Testis (tissue), 3 donors: ENCODE data around the gene ZACN. TPM values are rescaled to one million over a fixed set of nuclear protein-coding genes. Genes with fewer than 3 reads are reported as not detected.
A peak's percentile ranks its signal among the peaks of the same experiment; 100 is the strongest.

ENCODE experiments used
- DNase-seq: peaks from one replicate; pipeline ENCODE4 v3.0.0-alpha.2; 2019
- H3K27ac ChIP-seq, 2 donors: fragments of 200-600 bp; sonication (generic); one replicate each; pipeline ENCODE4 v1.5.1; 2019
- H3K27me3 ChIP-seq: fragments of 200-600 bp; sonication (generic); one replicate; pipeline ENCODE4 v1.5.1; 2019
- H3K36me3 ChIP-seq: fragments of 200-600 bp; sonication (generic); one replicate; pipeline ENCODE4 v1.5.1; 2017; ENCODE audit warnings: low read depth; ENCODE audit errors: missing control alignments
- H3K4me1 ChIP-seq: fragments of 200-600 bp; sonication (generic); one replicate; pipeline ENCODE4 v1.5.1; 2019
- H3K4me3 ChIP-seq, 2 donors: fragments of 200-600 bp; sonication (generic); one replicate each; pipeline ENCODE4 v1.5.1; 2017 to 2019
- H3K9me3 ChIP-seq: fragments of 200-600 bp; sonication (generic); one replicate; pipeline ENCODE4 v1.5.1; 2017
- CTCF ChIP-seq, 3 experiments: fragments of 450-650 bp in 2 of 3; fragments of 200-600 bp in 1 of 3; sonication (generic) in 1 of 3; IDR thresholded peaks; one replicate each; pipeline ENCODE4 v1.5.1; 2016 to 2019; ENCODE audit warnings: antibody characterized with exemption in 3 of 3, mild to moderate bottlenecking in 2 of 3, moderate library complexity in 1 of 3
- POLR2A ChIP-seq: fragments of 450-650 bp; IDR thresholded peaks from one replicate; pipeline ENCODE4 v1.6.1; 2017; ENCODE audit warnings: antibody characterized with exemption, mild to moderate bottlenecking, moderate library complexity
- WGBS, 2 donors: methylation state at CpG; one replicate each; pipeline ENCODE4 v1.1.5; 2018; 5-methylcytosine and 5-hydroxymethylcytosine counted together
- intact Hi-C: fragments of 100-400 bp; cut with DNase I; formaldehyde crosslinking; loops from one replicate; pipeline ENCODE4 v1.15.1; 2023; ENCODE audit warnings: low total_unique reads
- polyA plus RNA-seq: library from polyadenylated mRNA; stranded (reverse); fragments of 350-450 nt; fragmentation: Illumina TruSeq; extraction: RNeasy Lipid Tissue Mini Kit (QIAGEN cat#74804); gene quantifications from one replicate; pipeline ENCODE4 v1.2.3, GENCODE V29; 2014; ENCODE audit warnings: low read depth, low replicate concordance; ENCODE audit not compliant: insufficient read depth
- total RNA-seq, 2 donors: library from RNA; depleted of rRNA; stranded (reverse); fragments of >200 nt; gene quantifications; one replicate each; pipeline ENCODE4 v1.2.3, GENCODE V29; 2016

Gene ZACN
- total and polyA plus RNA-seq, 3 donors from 2014 or later = 0.13 to 0.31 TPM; not detected in 1

- intact Hi-C loops = loop anchor here (5.0 kb wide), 1 partner anchor 162 kb away; no protein-coding TSS in a partner anchor
- no peaks in the 10 kb centered on the region for H3K9me3 ChIP-seq
- H3K4me3 ChIP-seq = no peak overlapping the region
- no peaks in the 10 kb centered on the region for H3K36me3 ChIP-seq
- no peak for TF ChIP-seq POLR2A
- peaks cover 6% of the 10 kb centered on the region for H3K4me1 ChIP-seq
- 84 to 87% methylated on average over 5 of the region's 5 CpGs for WGBS, 2 donors
- no peak overlapping the region for H3K27ac ChIP-seq
- no peaks in the 10 kb centered on the region for H3K27me3 ChIP-seq
- DNase-seq = no peak
Measured at GRCh38 chr17:76120658-76121008, 41.7 kb downstream of the ZACN start.

- H3K9me3 ChIP-seq = no peaks in the 10 kb centered on the region
- H3K4me3 ChIP-seq = peak overlapping the region; percentile 45 to 49
- intact Hi-C loops = loop anchor here (5.0 kb wide), 1 partner anchor 160 kb away; no protein-coding TSS in a partner anchor
- WGBS, 2 donors = 38 to 43% methylated on average over 10 to 42 of the region's 42 CpGs
- H3K27ac ChIP-seq = no peak overlapping the region
- no peaks in the 10 kb centered on the region for H3K36me3 ChIP-seq
- H3K4me1 ChIP-seq = peaks cover 6% of the 10 kb centered on the region
- DNase-seq = peak; percentile 43
- no peak for TF ChIP-seq POLR2A
- TF ChIP-seq CTCF (IDR thresholded peaks at IDR 0.05) = no peak
- no peaks in the 10 kb centered on the region for H3K27me3 ChIP-seq
Measured at GRCh38 chr17:76121932-76122430, 43.0 kb downstream of the ZACN start.

GRCh38 chr17:76122431-76123190 lies 43.6 kb downstream of the ZACN start:
- Histone ChIP-seq H3K9me3 (no peaks in the 10 kb centered on the region), H3K27me3 (no peaks in the 10 kb centered on the region), H3K36me3 (no peaks in the 10 kb centered on the region), H3K27ac (no peak overlapping the region), H3K4me3 (peak overlapping the region; percentile 45 to 49), H3K4me1 (peaks cover 6% of the 10 kb centered on the region)
- intact Hi-C loops = loop anchor here (5.0 kb wide), 1 partner anchor 160 kb away; no protein-coding TSS in a partner anchor
- 60 to 77% methylated on average over 22 to 24 of the region's 24 CpGs for WGBS, 2 donors
- DNase-seq = no peak
- TF ChIP-seq CTCF (IDR thresholded peaks at IDR 0.05) (no peak), POLR2A (no peak)

- peaks cover 6% of the 10 kb centered on the region for H3K4me1 ChIP-seq
- no peak overlapping the region for H3K4me3 ChIP-seq
- H3K36me3 ChIP-seq = no peaks in the 10 kb centered on the region
- no peaks in the 10 kb centered on the region for H3K27me3 ChIP-seq
- no peaks in the 10 kb centered on the region for H3K9me3 ChIP-seq
- no peak overlapping the region for H3K27ac ChIP-seq
- TF ChIP-seq POLR2A = no peak
- no peak for TF ChIP-seq CTCF (IDR thresholded peaks at IDR 0.05)
- intact Hi-C loops = loop anchor here (5.0 kb wide), 1 partner anchor 159 kb away; no protein-coding TSS in a partner anchor
- 71 to 75% methylated on average over 5 of the region's 5 CpGs for WGBS, 2 donors
- no peak for DNase-seq
Measured at GRCh38 chr17:76123191-76123499, 44.2 kb downstream of the ZACN start.

GRCh38 chr17:76123749-76124581 lies 45.0 kb downstream of the ZACN start:
- TF ChIP-seq CTCF (IDR thresholded peaks at IDR 0.05) = no peak
- no peak for TF ChIP-seq POLR2A
- Histone ChIP-seq H3K4me3 (no peak overlapping the region), H3K9me3 (no peaks in the 10 kb centered on the region), H3K36me3 (no peaks in the 10 kb centered on the region), H3K27ac (no peak overlapping the region), H3K4me1 (peaks cover 6% of the 10 kb centered on the region), H3K27me3 (no peaks in the 10 kb centered on the region)
- WGBS, 2 donors = 69% methylated on average over 9 of the region's 9 CpGs; no CpG with 5 or more reads in 1 of the 2 donors
- no peak for DNase-seq
- intact Hi-C loops = loop anchor here (5.0 kb wide), 1 partner anchor 158 kb away; no protein-coding TSS in a partner anchor
